ENCODE measurements around the gene SUPT5H. TPM values are rescaled to one million over a fixed set of nuclear protein-coding genes. Genes with fewer than 3 reads are reported as not detected.
A peak's percentile ranks its signal among the peaks of the same experiment; 100 is the strongest.

The SUPT5H gene
- total and polyA plus RNA-seq, 10 of the 15 experiments (the other 5 are each of a cell fraction or from before 2014, with no cell fraction given), result 27.2 to 194 (median 83.6) TPM

- TF ChIP-seq LARP7 (IDR thresholded peaks at IDR 0.05) (peak; percentile 83; the same call in 1 of the 2 replicates), GATAD2B (conservative IDR thresholded peaks at IDR 0.05; ENCODE audit: low read depth) (no peak), SMC3 (IDR thresholded peaks at IDR 0.05; ENCODE audit: borderline replicate concordance, low read length) (peak; percentile 97), SMARCA5 (IDR thresholded peaks at IDR 0.05) (peak; percentile 95; the same call in 1 of the 2 replicates), GABPA (IDR thresholded peaks at IDR 0.05; ENCODE audit: low read depth) (no peak), CUX1 (IDR thresholded peaks at IDR 0.05; ENCODE audit: insufficient replicate concordance, low read depth, low read length) (no peak), EED (IDR thresholded peaks at IDR 0.05; ENCODE audit: low read depth) (no peak), ZNF217 (IDR thresholded peaks at IDR 0.05) (0 out of 2 replicates have a peak, but pooled peaks have one; percentile 97), SMAD1 (IDR thresholded peaks at IDR 0.05; ENCODE audit: low read depth, partially characterized antibody) (no peak), ZSCAN29 (IDR thresholded peaks at IDR 0.05) (no peak), FOXK2 (IDR thresholded peaks at IDR 0.05) (no peak), YY1 (IDR thresholded peaks at IDR 0.05; ENCODE audit: low read depth, low read length) (peak; percentile 41; the same call in 1 of the 2 replicates), IKZF1 (conservative IDR thresholded peaks at IDR 0.05) (no peak), ZNF592 (IDR thresholded peaks at IDR 0.05) (0 out of 2 replicates have a peak, but pooled peaks have one; percentile 34), NR2C1 (IDR thresholded peaks at IDR 0.05) (no peak), CREM (IDR thresholded peaks at IDR 0.05; ENCODE audit: low read depth) (no peak), CTCF (IDR thresholded peaks at IDR 0.05 in 2 of 3, conservative IDR thresholded peaks at IDR 0.05 in 1 of 3; ENCODE audit: control insufficient read depth in 2 of 3, extremely low read depth in 1 of 3, insufficient read depth in 1 of 3, low read depth in 3 of 3, low read length in 3 of 3) (peak; percentile 85 to 95 (median 94); a peak in 5 of 6 replicates)
- TF ChIP-seq, protein P1, sequence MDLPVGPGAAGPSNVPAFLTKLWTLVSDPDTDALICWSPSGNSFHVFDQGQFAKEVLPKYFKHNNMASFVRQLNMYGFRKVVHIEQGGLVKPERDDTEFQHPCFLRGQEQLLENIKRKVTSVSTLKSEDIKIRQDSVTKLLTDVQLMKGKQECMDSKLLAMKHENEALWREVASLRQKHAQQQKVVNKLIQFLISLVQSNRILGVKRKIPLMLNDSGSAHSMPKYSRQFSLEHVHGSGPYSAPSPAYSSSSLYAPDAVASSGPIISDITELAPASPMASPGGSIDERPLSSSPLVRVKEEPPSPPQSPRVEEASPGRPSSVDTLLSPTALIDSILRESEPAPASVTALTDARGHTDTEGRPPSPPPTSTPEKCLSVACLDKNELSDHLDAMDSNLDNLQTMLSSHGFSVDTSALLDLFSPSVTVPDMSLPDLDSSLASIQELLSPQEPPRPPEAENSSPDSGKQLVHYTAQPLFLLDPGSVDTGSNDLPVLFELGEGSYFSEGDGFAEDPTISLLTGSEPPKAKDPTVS (IDR thresholded peaks at IDR 0.05; ENCODE audit: low read depth, low read length), result no peak
Measured at GRCh38 chr19:39411832-39412099, 33.6 kb upstream of the SUPT5H start (continued).

Measured in GM12878 (cell line).